Measurements from ENCODE around the gene NYAP2.
A peak's percentile ranks its signal among the peaks of the same experiment; 100 is the strongest.

The NYAP2 gene

GRCh38 chr2:225569995-225570394 is 170.5 kb downstream of the NYAP2 start:
- no peak for DNase-seq

DNA sequence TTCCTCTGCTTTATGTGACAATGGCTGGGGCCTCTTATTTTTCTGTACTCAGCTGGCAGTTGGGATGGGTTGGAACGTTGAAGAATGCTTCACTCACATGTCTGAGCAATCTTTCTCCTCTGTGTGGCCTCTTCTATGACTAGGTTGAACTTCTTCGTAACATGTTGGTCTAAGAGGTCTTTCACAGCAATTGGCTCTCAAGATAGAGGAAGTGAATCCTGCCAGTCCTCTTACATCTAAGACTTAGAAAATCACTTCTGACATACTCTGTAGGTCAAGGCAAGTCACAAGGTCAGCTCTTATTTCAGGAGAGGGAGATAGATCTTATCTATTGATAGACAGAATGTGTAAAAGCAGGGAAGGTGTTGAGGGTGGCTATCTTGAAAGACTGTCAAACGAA is 174.1 kb downstream of the NYAP2 start:
- DNase-seq: no peak

DNA sequence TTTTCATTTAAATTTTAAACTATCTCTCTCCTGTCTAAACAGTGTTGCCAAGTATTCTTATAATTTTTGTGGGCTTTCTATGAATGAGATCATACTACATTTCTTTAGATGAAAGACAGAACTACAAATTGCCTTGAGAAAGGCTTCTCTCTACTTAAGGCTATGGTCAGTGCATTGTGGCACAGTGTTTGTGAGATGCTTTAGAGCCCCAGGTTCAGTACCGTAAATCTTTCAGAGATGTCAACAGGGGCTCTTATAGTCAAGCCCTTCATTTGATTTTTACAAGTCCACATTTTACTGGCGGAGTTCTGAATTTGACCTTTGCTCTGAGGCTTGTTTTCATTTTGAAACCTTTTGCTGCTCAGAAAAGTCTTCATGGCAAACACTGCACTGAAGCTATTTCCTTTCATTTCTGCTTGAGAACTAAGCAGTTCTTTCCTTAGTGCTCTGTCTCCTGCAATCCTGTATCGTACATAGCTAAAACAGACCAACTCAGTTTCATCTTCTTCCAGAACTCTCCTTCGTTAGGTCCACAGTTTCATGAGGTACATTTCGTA is 175.2 kb downstream of the NYAP2 start:
- DNase-seq: no peak

DNA sequence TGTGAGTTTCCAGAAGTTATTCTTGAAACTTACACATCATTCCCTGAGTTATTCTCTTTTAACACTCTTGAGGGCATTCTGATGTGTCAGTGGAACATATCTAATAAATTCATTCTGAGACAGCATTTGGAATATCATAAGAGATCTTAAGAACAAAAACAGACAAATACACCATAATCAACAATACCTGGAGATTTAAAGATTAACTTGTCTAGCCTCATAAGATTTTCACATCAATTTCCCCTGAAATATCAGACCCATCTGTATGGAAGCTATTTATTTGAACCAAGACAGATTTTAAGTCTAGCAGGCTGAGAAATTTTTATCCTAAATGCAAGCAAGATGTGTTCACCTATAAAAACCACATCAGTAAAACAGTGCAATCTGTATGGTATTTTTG is 181.6 kb downstream of the NYAP2 start:
- no peak for DNase-seq

DNA sequence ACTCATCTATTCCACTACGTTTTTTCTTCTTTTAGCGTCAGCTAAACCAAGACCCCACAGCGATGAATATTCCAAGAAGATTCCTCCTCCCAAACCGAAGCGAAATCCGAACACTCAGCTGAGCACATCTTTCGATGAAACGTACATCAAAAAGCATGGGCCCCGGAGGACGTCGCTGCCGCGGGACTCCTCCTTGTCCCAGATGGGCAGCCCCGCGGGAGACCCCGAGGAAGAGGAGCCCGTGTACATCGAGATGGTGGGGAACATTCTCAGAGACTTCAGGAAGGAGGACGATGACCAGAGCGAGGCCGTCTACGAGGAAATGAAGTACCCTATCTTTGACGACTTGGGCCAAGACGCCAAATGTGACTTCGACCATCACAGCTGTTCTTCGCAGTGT is 182.4 kb downstream of the NYAP2 start:
- no peak for DNase-seq

GRCh38 chr2:225582355-225583116 is 183.0 kb downstream of the NYAP2 start:
- DNase-seq: no peak

DNA sequence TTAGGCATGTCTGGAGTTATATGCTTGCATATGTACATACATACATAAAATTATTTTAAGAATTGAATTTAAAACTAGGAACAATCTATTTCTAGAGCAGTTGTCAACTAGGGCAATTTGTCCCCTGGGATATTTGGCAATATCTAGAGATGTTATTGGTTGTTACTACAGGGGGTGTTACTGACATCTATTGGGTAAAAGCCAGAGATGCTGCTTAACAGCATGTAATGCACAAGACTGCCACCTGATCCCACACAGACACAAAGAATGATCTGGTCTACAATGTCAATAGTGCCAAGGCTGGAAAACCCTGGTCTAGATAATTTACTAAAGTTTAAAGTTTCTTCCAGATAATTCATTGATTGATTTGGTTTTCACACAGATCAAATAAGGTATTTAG is 185.3 kb downstream of the NYAP2 start:
- peak; percentile 71 for DNase-seq

DNA sequence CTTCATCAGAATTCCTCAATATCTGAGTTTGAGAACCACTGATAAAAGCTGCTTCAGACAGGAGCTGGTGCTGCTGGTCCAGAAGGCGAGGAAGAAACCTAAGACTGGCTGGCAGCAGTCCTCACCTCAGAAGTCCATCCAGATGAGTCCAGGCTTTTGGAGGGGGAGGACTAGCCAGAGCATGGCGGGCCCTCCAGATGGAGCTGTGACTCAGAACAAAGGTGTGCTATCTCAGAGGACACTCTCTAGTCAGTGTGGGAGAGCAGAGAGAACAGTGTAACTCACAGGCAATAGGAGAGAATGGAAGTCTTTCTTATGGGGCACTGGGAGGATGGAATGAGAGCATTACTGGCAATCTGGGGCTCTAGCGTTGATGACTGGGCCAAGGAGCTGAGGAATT is 191.4 kb downstream of the NYAP2 start:
- DNase-seq: no peak

DNA sequence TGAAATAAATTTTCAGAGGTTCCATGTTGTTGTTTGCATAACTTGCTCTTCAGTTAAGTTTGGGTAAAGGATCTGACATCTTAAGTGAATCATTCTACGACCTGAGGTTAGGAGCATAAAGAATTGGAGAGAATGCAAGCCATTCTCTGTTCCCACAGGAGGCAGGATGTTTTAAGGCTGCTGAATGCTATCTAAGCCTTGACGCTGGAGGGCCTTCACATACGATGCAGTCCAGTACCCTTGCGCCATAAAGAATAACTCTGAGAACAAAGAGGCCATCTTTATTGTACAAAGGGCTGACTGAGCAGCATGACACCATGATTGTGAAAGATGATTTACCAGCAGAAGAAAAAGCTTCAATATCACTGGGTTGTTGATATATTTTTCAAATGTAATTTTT is 198.4 kb downstream of the NYAP2 start:
- DNase-seq: no peak

DNA sequence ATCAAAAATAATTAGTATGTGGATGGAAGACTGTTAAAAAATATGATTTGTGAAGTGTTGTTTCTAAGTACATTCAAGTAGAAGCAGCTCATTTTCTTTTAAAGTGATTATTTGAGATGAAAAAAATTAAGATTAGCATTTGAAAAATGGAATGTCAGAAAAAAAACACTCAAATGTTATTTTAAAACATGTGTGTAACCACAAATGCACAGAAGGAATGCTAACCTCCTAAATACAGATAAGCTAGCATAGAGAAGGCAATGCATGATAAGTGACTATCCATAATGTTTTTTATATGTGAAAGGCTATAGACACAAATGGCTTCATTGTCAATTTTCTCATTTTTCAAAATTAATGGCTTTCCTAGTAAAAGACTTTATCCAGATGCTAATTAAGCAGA is 198.9 kb downstream of the NYAP2 start:
- no peak for DNase-seq

DNA sequence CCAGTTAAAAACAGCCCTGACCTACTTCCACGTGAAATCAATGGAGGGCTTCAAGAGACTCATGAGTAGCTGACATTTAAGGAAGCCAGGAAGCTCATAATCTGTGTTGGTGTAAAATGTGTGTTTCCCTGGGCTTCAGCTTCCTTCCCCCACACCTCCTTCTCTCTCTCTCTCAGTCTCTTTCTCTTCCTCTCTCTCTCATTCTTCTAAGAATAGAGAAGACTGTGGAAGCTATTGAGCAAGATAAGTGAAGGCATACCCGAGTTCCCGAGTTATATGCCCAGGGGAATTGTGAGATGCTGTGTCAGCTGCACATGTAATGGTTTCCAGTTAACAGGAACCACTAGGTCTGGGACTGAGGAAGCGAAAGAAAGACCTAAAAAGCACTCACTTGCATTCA is 199.4 kb downstream of the NYAP2 start:
- DNase-seq: no peak

DNA sequence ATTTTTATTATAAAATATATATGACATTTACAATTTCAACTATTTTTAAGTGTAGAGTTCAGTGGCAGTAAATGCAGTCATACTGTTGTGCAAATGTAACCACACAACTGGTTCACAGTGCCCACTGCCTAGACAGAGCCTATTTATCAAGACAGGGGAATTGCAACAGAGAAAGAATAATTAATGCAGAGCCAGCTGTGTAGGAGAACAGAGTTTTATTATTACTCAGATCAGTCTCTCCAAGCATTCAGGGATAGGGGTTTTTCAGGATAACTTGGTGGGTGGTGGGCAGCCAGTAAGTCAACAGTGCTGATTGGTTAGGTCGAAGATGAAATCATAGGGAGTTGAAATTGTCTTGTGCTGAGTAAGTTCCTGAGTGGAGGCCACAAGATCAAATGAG is 200.3 kb downstream of the NYAP2 start:
- DNase-seq: no peak

- no peak for DNase-seq
Measured at GRCh38 chr2:225600444-225600843, 200.9 kb downstream of the NYAP2 start.

- DNase-seq: no peak
Measured at GRCh38 chr2:225600865-225601264, 201.4 kb downstream of the NYAP2 start.

- no peak for DNase-seq
Measured at GRCh38 chr2:225602205-225602604, 202.7 kb downstream of the NYAP2 start.

DNA sequence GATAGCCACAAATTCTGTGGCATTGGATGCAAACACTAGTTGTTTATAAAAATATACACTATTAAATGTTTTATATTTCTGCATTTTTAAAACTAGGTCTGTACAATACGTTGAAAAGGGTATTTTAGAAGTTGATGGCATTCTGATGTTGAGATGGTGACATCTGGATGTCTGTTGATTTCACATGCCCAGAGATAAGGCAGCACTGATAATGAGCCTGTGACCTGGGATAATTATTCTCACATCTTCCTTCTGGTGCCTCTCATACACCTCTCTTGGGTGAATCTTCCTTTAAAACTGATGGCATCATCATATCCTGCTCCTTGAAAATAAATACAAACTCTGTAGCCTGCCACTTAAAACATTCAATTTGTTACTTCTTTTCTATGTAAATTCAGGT is 208.6 kb downstream of the NYAP2 start:
- DNase-seq: no peak

GRCh38 chr2:225612636-225613035 is 213.1 kb downstream of the NYAP2 start:
- DNase-seq: no peak

GRCh38 chr2:225614915-225615314 is 215.4 kb downstream of the NYAP2 start:
- no peak for DNase-seq

GRCh38 chr2:225615514-225615913 is 216.0 kb downstream of the NYAP2 start:
- no peak for DNase-seq

GRCh38 chr2:225616372-225616771 is 216.9 kb downstream of the NYAP2 start:
- no peak for DNase-seq

DNA sequence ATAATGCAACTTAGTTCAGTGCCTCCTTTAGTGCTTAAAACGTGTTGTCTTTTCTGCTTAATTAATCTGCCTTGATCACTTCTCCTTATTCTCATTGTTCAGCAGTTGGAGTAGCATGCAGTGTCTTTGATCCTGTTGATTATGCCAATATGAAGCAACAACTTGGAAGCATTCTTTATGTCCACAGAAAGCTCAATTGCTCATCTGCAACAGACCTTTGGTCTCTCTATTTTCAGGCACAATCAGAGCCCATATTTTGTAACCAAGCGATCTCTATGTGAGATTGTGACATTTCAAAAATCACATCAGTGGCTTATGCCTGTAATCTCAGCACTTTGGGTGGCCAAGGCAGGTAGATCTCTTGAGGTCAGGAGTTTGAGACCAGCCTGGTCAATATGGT is 217.3 kb downstream of the NYAP2 start:
- no peak for DNase-seq

DNA sequence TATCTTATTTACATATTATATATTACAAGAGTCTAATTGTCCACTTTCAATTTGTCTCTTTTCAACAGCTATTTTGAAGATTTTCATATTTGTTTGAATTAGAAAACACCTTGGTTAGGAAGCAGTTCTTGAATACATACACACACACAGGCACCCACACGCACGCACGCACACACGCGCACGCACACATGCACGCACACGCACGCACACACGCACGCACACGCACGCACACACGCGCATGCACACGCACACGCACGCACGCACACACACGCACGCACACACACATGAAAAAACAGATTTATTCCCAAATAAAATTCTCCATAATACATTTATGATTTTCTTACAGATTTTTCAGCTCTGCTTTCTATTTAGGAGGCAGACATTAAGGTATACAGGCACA is 220.7 kb downstream of the NYAP2 start:
- no peak for DNase-seq

- no peak for DNase-seq
Measured at GRCh38 chr2:225630824-225631533, 231.5 kb downstream of the NYAP2 start.

GRCh38 chr2:225632351-225632750 is 232.8 kb downstream of the NYAP2 start:
- no peak for DNase-seq

Measured in NCI-H1694 (cell line).